NCI-H526 (cell line): ENCODE measurements around the gene MMP25.

Source experiments
- DNase-seq, 2 experiments: peaks; one replicate each; lab custom pipeline; 2025; lab: John Stamatoyannopoulos, UW

Gene MMP25

DNA sequence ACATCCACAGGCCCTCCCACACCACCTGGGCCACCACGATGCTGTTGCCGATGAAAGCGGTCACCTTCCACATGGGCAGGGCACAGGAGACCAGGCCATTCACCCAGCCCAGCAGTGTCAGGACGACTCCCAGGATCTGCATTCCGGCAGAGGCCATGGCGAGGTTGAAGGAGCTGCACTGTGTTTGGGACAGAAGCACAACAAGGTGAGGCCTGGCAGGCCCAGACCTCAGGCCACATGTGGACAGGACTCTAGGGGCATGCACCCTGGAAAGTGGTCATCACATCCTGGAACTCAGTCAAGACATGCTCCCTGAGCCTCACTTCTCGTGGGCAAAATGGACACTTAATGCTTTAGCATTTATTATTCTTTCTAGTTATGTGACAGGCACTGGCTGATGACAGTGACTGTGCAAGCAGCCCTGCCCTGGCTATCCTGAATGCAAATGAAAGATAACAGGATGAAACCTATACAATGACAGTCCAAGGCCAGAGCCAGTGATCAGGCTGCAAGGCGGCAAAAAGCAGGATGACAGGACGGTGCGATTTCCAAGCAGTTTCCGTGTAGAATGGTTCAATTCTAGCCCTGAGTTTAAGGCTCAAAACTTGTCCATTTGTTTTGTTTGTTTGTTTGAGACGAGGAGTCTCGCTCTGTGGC, 30.4 kb upstream of the MMP25 start:
- no peak for DNase-seq

DNA sequence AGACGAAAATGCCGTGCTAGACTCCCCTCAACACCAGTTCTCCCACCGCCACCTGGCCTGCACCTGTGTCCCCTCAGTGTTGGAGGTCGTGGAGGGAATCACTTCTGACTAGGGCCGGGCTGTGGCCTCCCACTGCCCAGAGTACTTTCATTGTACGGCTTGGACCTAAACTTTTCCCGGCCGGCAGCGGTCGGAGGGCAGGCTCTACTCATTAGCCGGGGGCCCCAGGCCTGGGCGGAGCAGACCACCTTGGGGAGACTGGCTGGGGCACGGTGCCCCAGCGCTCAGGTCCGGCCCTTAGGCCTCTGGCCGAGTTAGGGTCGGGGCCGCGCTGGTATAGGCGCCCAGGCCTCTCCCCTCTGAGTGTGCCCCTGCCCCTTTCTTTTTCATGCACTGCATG, 29.0 kb upstream of the MMP25 start:
- no peak for DNase-seq

DNA sequence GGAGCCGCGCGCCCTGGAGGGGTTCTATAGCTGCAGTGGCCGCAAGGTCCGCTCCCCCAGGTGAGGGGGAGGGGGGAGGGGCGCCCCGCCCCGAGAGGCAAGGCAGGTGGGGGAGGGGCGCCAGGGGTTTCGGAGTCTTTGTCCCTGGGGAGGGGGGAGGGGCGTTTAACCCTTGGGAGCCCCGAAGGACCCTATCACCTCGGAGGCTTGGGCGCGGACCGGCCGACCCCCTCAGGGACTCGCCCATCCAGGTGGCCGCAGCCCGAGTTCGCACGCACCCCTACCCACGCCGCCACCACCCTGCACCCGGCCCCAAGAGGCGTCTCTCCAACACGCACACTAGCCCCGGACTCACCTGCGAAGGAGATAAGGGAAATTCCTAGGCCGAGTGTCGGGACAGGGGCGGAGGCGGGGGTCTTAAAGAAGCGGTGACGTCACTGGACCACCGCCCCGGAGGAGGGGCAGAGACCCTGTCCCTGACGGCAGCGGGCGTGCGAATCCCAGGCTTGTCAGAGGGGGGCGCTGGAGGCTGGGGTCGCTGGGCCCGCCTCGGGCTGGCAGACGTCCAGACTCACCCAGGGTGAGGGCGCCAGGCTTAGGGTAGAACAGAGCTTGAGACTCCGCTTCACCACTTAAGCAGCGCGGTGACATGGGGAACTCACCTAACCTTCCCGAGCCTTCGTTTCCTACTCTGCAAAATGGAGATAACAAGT, 28.4 kb upstream of the MMP25 start, which contains the start of gene CLDN6:
Gene CLDN6 (minus strand): TSS at position 390 of the 713 bp plus-strand sequence. CDS start 2,162 bp downstream, outside the sequence.
- DNase-seq = peak in 1 of 2 experiments; percentile 47

DNA sequence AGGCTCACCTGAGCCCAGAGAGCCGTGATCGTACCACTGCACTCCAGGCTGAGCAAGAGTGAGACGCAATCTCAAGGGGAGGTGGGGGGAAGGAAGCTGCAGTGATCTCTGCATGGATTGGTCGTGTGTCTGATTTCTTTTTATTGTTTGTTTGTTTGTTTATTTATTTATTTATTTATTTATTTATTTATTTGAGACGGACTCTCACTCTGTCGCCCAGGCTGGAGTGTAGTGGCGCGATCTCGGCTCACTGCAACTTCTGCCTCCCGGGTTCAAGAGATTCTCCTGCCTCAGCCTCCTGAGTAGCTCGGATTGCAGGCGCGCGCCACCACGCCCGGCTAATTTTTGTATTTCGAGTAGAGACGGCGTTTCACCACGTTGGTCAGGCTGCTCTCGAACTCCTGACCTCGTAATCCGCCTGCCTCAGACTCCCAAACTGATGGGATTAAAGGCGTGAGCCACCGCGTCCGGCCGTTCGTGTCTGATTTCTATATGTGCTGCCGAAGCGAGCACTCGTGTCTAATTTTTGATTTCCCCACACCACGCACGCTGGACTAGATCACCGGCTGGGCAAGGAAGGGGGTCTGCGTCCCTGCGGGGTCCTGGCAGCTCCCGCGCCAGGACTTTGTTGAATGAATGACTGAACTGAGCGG, 26.6 kb upstream of the MMP25 start:
- DNase-seq = no peak

DNA sequence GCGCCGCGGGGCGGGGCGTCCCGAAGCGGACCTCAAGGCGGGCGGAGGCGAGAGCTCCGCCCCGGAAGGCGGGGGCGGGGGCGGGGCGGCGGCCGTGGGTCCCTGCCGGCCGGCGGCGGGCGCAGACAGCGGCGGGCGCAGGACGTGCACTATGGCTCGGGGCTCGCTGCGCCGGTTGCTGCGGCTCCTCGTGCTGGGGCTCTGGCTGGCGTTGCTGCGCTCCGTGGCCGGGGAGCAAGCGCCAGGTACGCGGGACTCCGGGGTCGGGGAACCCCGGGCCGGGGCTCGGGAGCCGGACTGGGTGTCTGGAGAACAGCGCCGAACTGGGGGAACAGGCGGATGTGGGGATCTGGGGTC, 26.1 kb upstream of the MMP25 start, which contains the start of gene TNFRSF12A:
Gene TNFRSF12A (plus strand): TSS at position 122 of the 357 bp plus-strand sequence. CDS start 30 bp downstream, at position 152.
- DNase-seq = peak in 1 of 2 experiments; percentile 79

DNA sequence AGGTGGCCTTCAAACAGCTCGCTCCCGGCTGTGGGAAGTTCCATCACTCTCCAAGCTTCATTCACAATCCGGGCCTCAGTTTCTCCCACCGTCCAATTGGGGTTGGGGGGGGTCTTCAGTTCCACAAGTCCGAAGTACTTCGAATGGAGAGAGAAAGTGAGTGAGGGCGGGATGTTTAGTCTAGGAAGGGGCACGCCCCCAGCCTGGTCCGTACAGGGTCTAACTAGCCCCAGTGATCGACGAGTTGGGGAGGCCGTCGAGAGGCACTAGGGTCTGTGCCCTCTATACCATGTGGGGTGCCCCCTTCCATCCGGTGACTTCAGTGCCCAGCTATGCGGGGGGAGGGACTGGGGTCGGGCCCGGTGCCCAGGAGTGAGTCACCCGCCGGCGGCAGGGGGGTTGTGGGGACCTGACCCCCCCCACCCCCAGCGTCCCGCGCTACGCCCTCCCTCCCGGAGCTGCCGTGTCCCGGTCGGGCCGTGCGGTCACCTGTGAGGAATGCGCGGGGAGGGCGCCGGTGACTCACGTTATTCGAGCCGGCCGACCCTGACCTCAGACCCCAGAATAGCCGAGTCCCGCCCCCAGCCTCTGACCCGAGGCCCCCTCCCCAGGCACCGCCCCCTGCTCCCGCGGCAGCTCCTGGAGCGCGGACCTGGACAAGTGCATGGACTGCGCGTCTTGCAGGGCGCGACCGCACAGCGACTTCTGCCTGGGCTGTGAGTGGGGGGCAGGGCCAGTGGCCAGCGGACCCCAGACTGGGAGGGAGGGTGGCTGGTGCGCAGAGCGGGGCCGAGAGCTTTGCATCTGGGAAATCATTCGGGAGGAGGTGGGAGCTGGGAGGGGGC, 25.5 kb upstream of the MMP25 start:
- DNase-seq = peak in 1 of 2 experiments; percentile 36

DNA sequence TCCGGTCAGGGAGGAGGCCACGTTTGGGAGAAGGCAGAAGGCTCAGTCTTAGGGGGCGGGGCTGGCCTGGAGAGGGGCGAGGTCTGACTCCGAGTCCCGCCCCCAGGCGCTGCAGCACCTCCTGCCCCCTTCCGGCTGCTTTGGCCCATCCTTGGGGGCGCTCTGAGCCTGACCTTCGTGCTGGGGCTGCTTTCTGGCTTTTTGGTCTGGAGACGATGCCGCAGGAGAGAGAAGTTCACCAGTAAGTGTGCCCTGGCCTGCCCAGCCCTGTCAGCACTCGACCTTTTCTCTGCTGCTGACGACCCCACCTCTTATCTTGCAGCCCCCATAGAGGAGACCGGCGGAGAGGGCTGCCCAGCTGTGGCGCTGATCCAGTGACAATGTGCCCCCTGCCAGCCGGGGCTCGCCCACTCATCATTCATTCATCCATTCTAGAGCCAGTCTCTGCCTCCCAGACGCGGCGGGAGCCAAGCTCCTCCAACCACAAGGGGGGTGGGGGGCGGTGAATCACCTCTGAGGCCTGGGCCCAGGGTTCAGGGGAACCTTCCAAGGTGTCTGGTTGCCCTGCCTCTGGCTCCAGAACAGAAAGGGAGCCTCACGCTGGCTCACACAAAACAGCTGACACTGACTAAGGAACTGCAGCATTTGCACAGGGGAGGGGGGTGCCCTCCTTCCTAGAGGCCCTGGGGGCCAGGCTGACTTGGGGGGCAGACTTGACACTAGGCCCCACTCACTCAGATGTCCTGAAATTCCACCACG, 24.7 kb upstream of the MMP25 start:
- DNase-seq = peak in 1 of 2 experiments; percentile 70

DNA sequence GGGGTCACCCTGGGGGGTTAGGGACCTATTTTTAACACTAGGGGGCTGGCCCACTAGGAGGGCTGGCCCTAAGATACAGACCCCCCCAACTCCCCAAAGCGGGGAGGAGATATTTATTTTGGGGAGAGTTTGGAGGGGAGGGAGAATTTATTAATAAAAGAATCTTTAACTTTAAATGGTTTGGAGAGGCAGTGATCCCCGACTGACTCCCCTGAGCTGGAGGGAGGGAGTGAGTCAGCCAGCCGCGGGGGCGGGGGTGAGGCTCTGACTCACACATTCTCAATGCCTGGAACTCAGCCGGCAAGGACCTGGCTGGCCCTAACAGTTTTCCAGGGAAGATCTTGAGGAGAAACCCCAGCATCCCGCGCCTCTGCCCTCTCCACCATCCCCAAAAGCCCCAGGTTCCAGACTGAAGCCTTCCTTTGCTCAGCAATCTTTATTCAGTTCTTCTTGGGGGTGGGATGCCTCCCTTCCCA, 24.1 kb upstream of the MMP25 start:
- no peak for DNase-seq

DNA sequence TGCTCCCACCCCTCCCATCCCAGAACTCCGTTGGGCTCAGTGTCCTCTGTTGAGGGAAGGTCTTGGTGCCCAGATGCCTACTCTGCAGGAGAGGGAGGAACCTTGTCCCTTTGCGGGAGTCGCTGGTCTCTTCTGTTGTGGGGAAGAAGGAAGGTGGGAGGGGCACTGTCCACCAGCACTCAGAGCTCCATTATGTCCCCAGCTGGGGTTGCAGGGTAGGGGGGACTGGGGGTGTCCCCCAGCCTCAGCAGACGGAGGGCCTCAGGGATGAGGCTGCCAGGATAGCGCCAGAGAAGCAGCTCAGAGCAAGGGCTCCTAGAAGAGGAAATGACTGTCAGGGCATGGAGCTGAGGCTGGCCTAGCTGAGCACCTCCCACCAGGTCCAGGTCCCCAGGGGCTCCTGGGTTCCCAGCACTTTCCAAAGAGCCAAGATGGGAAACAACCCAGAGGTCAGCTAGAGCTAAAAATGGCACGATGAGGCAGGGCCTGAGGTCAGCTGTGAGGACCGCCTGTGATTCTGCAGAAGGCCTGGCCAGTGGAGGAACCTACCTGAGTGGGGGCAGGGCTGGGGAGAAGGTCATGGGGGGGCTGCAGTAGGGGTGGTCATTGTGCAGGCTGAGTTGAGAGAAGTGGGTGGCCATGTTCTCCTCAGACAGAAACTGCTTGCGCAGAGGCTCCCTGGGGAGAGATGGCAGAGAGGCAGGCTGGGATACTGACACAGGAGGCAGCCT, 23.5 kb upstream of the MMP25 start:
- no peak for DNase-seq

DNA sequence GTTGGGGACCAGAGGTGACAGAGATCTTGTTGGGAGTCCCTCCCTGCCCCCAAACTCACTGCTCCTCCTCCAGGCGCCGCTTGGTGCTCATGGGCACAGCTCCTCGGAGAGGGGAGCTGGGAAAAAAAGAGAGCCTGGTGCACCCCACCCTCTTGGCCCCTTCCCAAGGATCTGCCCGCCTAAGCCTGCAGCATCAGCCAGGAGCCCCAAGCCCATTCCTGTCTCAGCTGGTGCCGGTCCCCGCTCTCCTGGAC, 23.0 kb upstream of the MMP25 start:
- DNase-seq = peak in 1 of 2 experiments; percentile 40

DNA sequence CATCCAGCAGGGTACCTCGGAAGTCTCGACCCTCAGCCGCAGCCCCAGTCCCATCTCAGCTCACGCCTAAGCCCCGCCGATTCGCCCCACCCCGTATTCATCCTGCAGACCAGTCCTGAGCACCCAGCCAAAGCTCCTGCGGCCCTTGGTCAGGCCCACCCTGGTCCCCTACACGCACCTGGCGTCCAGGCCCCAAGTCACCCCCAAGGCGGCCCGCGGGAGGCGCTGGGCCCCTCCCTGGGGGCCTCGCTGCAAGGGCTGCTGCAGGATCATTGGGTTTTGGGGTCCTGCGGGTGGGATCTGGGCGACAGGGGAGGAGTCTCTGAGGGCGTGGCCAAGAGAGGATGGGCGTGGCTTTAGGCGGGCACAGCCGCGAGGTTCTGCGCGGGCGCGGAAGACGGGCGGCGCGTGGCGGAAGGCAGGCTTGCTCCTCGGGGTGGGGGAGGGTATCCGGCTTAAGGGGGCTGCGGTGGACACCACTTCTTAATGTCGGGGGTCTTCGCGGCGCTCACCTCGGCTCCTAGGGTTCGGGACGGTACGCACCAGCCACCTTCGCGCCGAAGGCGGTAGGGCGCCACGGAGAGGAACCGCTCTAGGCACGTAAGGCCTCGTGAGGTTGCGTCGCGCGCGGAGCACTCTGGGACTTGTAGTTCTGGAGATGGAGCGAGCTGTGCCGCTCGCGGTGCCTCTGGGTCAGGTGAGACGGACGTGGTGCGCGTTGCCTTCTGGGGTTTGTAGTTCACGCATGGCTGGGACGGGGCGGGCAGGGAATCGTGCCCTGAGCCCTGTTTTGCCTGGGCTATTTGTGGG, 22.5 kb upstream of the MMP25 start, which contains the start of the genes HCFC1R1 and THOC6:
Gene HCFC1R1 (minus strand): TSS at position 274 of the 810 bp plus-strand sequence. CDS start 1 bp downstream, at position 273.
Gene THOC6 (plus strand): TSS at position 367 of the 810 bp plus-strand sequence. CDS start 292 bp downstream, at position 659.
- DNase-seq = peak; percentile 91 to 97

DNA sequence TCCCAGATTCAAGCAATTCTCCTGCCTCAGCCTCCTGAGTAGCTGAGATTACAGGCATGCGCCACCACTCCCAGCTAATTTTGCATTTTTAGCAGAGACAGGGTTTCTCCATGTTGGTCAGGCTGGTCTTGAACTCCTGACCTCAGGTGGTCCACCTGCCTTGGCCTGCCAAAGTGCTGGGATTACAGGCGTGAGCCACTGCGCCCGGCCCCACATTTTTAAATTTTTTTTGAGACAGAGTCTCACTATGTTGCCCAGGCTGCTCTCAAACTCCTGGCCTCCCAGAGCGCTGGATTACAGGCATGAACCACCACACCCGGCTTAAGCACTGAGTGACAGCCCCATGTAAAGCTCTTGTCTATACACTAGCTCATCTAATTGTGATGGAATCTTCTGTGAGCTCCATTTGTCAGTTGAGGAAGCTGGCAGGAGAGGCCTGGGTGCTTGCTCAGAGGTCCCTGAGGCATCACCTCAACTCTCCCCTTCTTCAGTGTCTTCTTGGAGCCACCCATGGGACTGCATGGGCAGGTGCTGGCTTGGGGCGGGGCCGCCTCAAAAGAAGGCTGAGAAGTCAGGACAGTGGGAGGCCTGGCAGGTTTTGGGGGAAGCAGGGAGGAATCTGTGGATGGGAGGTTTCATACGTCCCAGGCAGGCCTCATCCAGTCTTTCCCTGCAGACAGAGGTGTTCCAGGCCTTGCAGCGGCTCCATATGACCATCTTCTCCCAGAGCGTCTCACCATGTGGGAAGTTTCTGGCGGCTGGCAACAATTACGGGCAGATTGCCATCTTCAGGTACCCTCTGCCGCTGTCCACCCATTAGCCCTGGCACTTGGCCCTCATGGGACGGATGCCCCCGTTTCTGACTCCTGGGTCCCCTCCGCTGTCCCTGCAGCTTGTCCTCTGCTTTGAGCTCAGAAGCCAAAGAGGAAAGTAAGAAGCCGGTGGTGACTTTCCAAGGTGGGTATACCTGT, 21.0 kb upstream of the MMP25 start:
- DNase-seq = no peak

DNA sequence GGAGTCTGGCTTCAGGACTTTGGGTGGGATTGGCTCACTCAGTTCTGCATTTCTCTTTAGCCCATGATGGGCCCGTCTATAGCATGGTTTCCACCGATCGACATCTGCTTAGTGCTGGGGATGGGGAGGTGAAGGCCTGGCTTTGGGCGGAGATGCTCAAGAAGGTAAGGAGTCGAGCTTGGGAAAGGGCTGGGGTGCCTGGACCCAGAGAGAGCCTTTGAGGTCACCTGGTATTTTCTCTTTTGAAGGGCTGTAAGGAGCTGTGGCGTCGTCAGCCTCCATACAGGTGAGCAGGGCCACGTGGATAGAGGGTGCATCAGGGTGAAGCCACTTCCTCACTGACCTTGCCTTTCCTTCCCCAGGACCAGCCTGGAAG, 20.4 kb upstream of the MMP25 start:
- no peak for DNase-seq

DNA sequence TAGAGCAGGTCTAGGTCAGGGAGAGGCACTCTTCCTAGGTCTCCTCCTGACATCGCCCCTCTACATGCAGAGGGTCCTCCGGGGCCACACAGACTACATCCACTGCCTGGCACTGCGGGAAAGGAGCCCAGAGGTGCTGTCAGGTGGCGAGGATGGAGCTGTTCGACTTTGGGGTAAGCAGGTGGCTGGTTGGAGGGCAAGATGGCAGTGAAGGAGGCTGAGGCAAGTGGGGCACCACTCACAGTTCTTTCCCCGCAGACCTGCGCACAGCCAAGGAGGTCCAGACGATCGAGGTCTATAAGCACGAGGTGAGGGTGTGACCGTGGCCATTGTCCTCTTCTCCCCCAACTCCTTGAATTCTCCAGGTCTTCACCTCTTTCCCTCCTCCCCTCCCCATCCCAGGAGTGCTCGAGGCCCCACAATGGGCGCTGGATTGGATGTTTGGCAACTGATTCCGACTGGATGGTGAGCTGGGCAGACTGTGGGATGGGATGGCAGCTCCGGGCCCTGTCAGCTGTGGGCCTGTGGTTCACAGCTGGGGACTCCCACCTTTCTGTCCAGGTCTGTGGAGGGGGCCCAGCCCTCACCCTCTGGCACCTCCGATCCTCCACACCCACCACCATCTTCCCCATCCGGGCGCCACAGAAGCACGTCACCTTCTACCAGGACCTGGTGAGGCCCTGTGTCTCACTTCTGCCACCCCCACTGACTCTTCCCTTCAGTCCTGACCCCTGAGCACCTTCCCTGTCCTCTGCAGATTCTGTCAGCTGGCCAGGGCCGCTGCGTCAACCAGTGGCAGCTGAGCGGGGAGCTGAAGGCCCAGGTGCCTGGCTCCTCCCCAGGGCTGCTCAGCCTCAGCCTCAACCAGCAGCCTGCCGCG, 19.5 kb upstream of the MMP25 start:
- no peak for DNase-seq

DNA sequence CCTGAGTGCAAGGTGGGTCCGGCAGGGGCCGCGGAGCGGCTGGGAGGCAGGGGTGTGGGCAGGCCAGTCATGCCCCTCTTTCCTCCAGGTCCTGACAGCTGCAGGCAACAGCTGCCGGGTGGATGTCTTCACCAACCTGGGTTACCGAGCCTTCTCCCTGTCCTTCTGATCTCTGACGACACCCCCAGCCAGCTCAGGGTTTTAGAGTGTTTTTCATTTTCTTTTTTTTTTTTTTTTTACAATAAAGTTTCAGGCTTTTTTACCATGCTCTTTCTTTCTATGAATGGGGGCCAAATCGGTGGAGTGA, 18.9 kb upstream of the MMP25 start:
- DNase-seq = no peak

DNA sequence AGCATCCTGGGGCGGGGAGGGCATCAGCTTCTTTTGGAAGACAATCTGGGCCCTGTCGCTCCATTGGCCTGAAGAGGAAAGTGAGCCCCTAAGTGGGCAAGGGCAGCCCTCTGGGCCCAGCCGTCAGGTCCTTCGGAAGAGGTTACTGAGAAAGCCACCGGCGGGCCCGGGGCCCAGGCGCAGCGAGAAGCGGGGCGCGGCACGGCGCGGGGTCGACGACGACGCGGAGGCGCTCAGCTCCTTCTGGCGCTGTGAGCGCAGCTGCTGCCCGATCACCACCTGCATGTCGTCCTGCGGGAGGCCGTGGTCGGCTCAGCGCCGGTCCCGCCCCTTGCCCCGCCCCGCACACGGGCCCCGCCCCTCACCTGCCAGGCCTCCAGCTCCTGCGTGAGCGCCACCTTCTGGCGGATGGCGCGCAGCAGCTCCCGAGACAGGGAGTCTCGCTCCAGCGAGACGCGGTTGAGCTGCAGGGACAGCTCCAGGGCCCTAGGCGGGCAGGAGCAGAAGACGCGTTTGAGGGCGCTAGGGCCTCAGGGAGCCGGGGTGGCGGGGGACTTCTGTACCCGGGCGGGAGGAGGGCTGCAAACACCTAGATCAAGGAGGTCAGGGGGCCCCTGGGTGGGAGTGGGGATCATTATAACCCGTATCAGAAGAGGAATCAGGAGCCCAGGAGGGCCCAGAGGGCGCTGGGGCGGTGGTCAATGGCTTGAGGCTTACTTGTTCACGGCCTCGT, 18.2 kb upstream of the MMP25 start:
- peak; percentile 37 to 87 for DNase-seq
